RCC 7860 (cell line): ENCODE measurements around the gene KCNMA1.

Experiments
- DNase-seq: peaks from one replicate; pipeline ENCODE4 v3.0.0-alpha.2; 2015; ENCODE audit warnings: low spot score
- FAIRE-seq: peaks from 2 replicates; lab custom pipeline; 2012; peaks lifted over from hg19 to GRCh38; lab: Jason Lieb, UNC

The KCNMA1 gene

GRCh38 chr10:77180794-77181193 lies 456.8 kb downstream of the KCNMA1 start:
- peak; percentile 48 for FAIRE-seq
- peak; percentile 64 for DNase-seq

- FAIRE-seq, result no peak
These were observed 457.5 kb downstream of the KCNMA1 start for GRCh38 chr10:77180104-77180503.

GRCh38 chr10:77179015-77179695 lies 458.5 kb downstream of the KCNMA1 start:
- DNase-seq, result peak; percentile 87
- peak; percentile 85 for FAIRE-seq

More at GRCh38 chr10:77180104-77180503, 457.5 kb downstream of the KCNMA1 start:
- no peak for DNase-seq

- DNase-seq (no peak), FAIRE-seq (no peak)
These were observed 460.0 kb downstream of the KCNMA1 start for GRCh38 chr10:77177589-77177988.

- DNase-seq (no peak), FAIRE-seq (no peak)
These were observed 460.4 kb downstream of the KCNMA1 start for GRCh38 chr10:77177161-77177560.

GRCh38 chr10:77176232-77176631 lies 461.4 kb downstream of the KCNMA1 start:
- FAIRE-seq (no peak), DNase-seq (no peak)

- no peak for DNase-seq
- no peak for FAIRE-seq
These were observed 461.9 kb downstream of the KCNMA1 start for GRCh38 chr10:77175631-77176222.

GRCh38 chr10:77173615-77174461 lies 463.8 kb downstream of the KCNMA1 start:
- peak; percentile 76 for DNase-seq
- FAIRE-seq, result peak; percentile 77

GRCh38 chr10:77172086-77172485 lies 465.5 kb downstream of the KCNMA1 start:
- DNase-seq (no peak), FAIRE-seq (no peak)

GRCh38 chr10:77168861-77169260 lies 468.7 kb downstream of the KCNMA1 start:
- DNase-seq (no peak), FAIRE-seq (no peak)

GRCh38 chr10:77168161-77168560 lies 469.4 kb downstream of the KCNMA1 start:
- FAIRE-seq, result no peak
- DNase-seq, result no peak

- DNase-seq (peak; percentile 52), FAIRE-seq (peak; percentile 78)
These were observed 472.0 kb downstream of the KCNMA1 start for GRCh38 chr10:77165445-77166208.

- FAIRE-seq (no peak), DNase-seq (peak; percentile 34)
These were observed 472.8 kb downstream of the KCNMA1 start for GRCh38 chr10:77164616-77165311.

- FAIRE-seq, result peak; percentile 96
- peak; percentile 96 for DNase-seq
These were observed 473.8 kb downstream of the KCNMA1 start for GRCh38 chr10:77163670-77164348.

GRCh38 chr10:77162697-77163096 lies 474.9 kb downstream of the KCNMA1 start:
- DNase-seq, result peak; percentile 33
- FAIRE-seq, result peak; percentile 52

- FAIRE-seq, result peak; percentile 96
- peak; percentile 94 for DNase-seq
These were observed 476.9 kb downstream of the KCNMA1 start for GRCh38 chr10:77160679-77161078.

- peak; percentile 88 for FAIRE-seq
- DNase-seq, result peak; percentile 57
These were observed 478.0 kb downstream of the KCNMA1 start for GRCh38 chr10:77159538-77160110.

GRCh38 chr10:77158666-77159065 lies 478.9 kb downstream of the KCNMA1 start:
- peak; percentile 88 for FAIRE-seq
- DNase-seq, result peak; percentile 61
